Uterus (tissue), 4 donors: Measurements from ENCODE around the gene CLDN20. TPM values are rescaled to one million over a fixed set of nuclear protein-coding genes. Genes with fewer than 3 reads are reported as not detected.
"Not testable (repeated sequence)": the region's sequence is repeated elsewhere in the genome, so short reads cannot be mapped to it uniquely, and the experiment has no call there.

Experiments
- DNase-seq, 2 donors: peaks; one replicate each; pipeline ENCODE4 v3.0.0-alpha.2; 2019 to 2020
- H3K27ac ChIP-seq, 2 donors: fragments of 200-600 bp; sonication (generic); 1 replicate in 1 of 2; 2 replicates in 1 of 2; pipeline ENCODE4 v1.5.1; 2016 to 2018
- H3K27me3 ChIP-seq, 2 donors: fragments of 200-600 bp; sonication (generic); one replicate each; pipeline ENCODE4 v1.5.1; 2018 to 2019; ENCODE audit warnings: control low read depth in 1 of 2
- H3K36me3 ChIP-seq, 2 donors: fragments of 200-600 bp; sonication (generic); one replicate each; pipeline ENCODE4 v1.5.1; 2019; ENCODE audit warnings: control low read depth in 1 of 2
- H3K4me1 ChIP-seq, 2 donors: fragments of 200-600 bp; sonication (generic); one replicate each; pipeline ENCODE4 v1.5.1; 2018 to 2019; ENCODE audit warnings: control low read depth in 1 of 2
- H3K4me3 ChIP-seq, 2 donors: fragments of 200-600 bp; sonication (generic); 1 replicate in 1 of 2; 2 replicates in 1 of 2; pipeline ENCODE4 v1.5.1; 2018 to 2019; ENCODE audit warnings: mild to moderate bottlenecking in 1 of 2
- H3K9me3 ChIP-seq, 2 donors: fragments of 200-600 bp; sonication (generic); one replicate each; pipeline ENCODE4 v1.5.1; 2019; ENCODE audit warnings: control low read depth in 1 of 2
- CTCF ChIP-seq, 4 experiments: fragments of 200-600 bp in 2 of 4; fragments of 450-650 bp in 2 of 4; sonication (generic) in 2 of 4; IDR thresholded peaks; one replicate each; pipeline ENCODE4 v1.5.1; 2016 to 2019; ENCODE audit warnings: antibody characterized with exemption in 4 of 4, mild to moderate bottlenecking in 2 of 4, moderate library complexity in 1 of 4
- POLR2A ChIP-seq, 2 donors: fragments of 450-650 bp; IDR thresholded peaks; one replicate each; pipeline ENCODE4 v1.6.1; 2016; ENCODE audit warnings: antibody characterized with exemption in 2 of 2, mild to moderate bottlenecking in 1 of 2, moderate library complexity in 1 of 2
- intact Hi-C: fragments of 100-400 bp; cut with DNase I; formaldehyde crosslinking; loops from one replicate; pipeline ENCODE4 v1.15.1; 2023; ENCODE audit warnings: low total_unique reads
- total RNA-seq, 4 donors: library from RNA; depleted of rRNA in 3 of 4; stranded (reverse); fragments of >200 nt in 3 of 4; gene quantifications; one replicate each; pipeline versions ENCODE4 v1.1.0 to v1.2.4, GENCODE V29; 2014 to 2023
- donor health status: DM: yes; HTN: yes; CAD: no.

The CLDN20 gene
- total RNA-seq, 4 donors from 2014 or later = 1.5 TPM; not detected in 3

GRCh38 chr6:155310596-155310995 lies 46.8 kb downstream of the CLDN20 start:
- intact Hi-C loops = no loop called here
- peaks cover 3 to 5% of the 10 kb centered on the region in 2 donors for H3K4me1 ChIP-seq
- H3K4me3 ChIP-seq = no peak overlapping the region
- no peaks in the 10 kb centered on the region for H3K9me3 ChIP-seq
- no peak for TF ChIP-seq CTCF (IDR thresholded peaks at IDR 0.05)
- TF ChIP-seq POLR2A (IDR thresholded peaks at IDR 0.05) = no peak
- H3K27me3 ChIP-seq = no peaks in the 10 kb centered on the region
- H3K36me3 ChIP-seq = no peaks in the 10 kb centered on the region
- DNase-seq = no peak
- no peak overlapping the region for H3K27ac ChIP-seq

GRCh38 chr6:155311086-155311485 lies 47.3 kb downstream of the CLDN20 start:
- TF ChIP-seq CTCF (IDR thresholded peaks at IDR 0.05) (no peak), POLR2A (IDR thresholded peaks at IDR 0.05) (no peak)
- no peak overlapping the region for H3K4me3 ChIP-seq
- no peak for DNase-seq
- intact Hi-C loops = no loop called here
- H3K36me3 ChIP-seq = no peaks in the 10 kb centered on the region
- peaks cover 3 to 5% of the 10 kb centered on the region in 2 donors for H3K4me1 ChIP-seq
- no peaks in the 10 kb centered on the region for H3K9me3 ChIP-seq
- H3K27me3 ChIP-seq = no peaks in the 10 kb centered on the region
- no peak overlapping the region for H3K27ac ChIP-seq

GRCh38 chr6:155311583-155311982 lies 47.8 kb downstream of the CLDN20 start:
- intact Hi-C loops = no loop called here
- H3K36me3 ChIP-seq = no peaks in the 10 kb centered on the region
- no peak for DNase-seq
- H3K27ac ChIP-seq = no peak overlapping the region
- no peak for TF ChIP-seq POLR2A (IDR thresholded peaks at IDR 0.05)
- TF ChIP-seq CTCF (IDR thresholded peaks at IDR 0.05) = no peak
- no peak overlapping the region for H3K4me3 ChIP-seq
- no peaks in the 10 kb centered on the region for H3K9me3 ChIP-seq
- peaks cover 3 to 5% of the 10 kb centered on the region in 2 donors for H3K4me1 ChIP-seq
- H3K27me3 ChIP-seq = no peaks in the 10 kb centered on the region

- DNase-seq, H3K4me1 ChIP-seq, intact Hi-C loops, H3K4me3 ChIP-seq, H3K36me3 ChIP-seq, H3K9me3 ChIP-seq, H3K27me3 ChIP-seq: not testable (repeated sequence)
- peak overlapping the region in 1 of 2 donors; percentile 79 for H3K27ac ChIP-seq
These were observed 49.1 kb downstream of the CLDN20 start for GRCh38 chr6:155312950-155313349.

DNA sequence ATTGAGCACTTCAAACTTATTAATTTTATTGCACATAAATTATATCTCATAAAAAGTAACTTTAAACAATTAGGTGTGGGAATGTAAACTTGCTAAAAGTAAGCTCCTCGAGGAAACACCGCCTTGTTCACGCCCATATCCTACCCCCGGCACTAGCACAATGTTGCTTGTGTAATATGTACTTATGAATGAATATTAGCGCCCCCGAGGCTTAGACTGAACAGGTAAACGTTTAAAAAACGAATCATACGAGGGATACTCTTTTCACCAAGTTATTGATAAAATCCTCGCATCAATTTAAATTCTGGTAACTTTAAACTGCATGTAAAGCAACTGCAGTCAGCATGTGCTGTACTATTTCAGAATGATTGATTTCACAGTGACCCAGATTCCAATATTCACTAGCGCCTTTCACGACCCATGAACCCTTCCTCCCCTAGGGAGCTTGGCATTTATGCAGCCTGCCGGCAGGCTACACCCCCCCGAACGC lies 49.8 kb downstream of the CLDN20 start:
- peak in 1 of 2 donors; percentile 19 for DNase-seq
- H3K4me1 ChIP-seq = peaks cover 3 to 5% of the 10 kb centered on the region in 2 donors
- no peaks in the 10 kb centered on the region for H3K9me3 ChIP-seq
- H3K27me3 ChIP-seq = no peaks in the 10 kb centered on the region
- intact Hi-C loops = no loop called here
- peak overlapping the region; percentile 61 to 70 for H3K4me3 ChIP-seq
- peak overlapping the region; percentile 79 to 94 for H3K27ac ChIP-seq
- no peaks in the 10 kb centered on the region for H3K36me3 ChIP-seq
- TF ChIP-seq CTCF (IDR thresholded peaks at IDR 0.05) (no peak), POLR2A (IDR thresholded peaks at IDR 0.05) (no peak)
